T-helper 17 cell (primary cell): ENCODE measurements around the gene CYTH1. TPM values are rescaled to one million over a fixed set of nuclear protein-coding genes. Genes with fewer than 3 reads are reported as not detected.

Experiments
- ATAC-seq: fragments of 150-1000 bp; cut with Tn5 transposase; 2 replicates; pipeline ENCODE4 v1.10.0; 2021; ENCODE audit warnings: mild to moderate bottlenecking, moderate library complexity
- DNase-seq, 3 donors: peaks; one replicate each; pipeline versions ENCODE4 v3.0.0 to v3.0.0-alpha.2; 2020 to 2021
- H3K9me3 ChIP-seq: one replicate; pipeline ENCODE4 v1.7.0; 2013; ENCODE audit warnings: low read length, mild to moderate bottlenecking; ENCODE audit not compliant: control insufficient read depth, poor library complexity, severe bottlenecking
- H3K27ac Mint-ChIP-seq: one replicate; pipeline ENCODE4 v1.8.0; 2022; ENCODE audit warnings: mild to moderate bottlenecking, moderate library complexity, mixed read lengths
- H3K27me3 Mint-ChIP-seq: one replicate; pipeline ENCODE4 v1.8.0; 2022; ENCODE audit warnings: mixed read lengths
- H3K36me3 Mint-ChIP-seq: one replicate; pipeline ENCODE4 v1.8.0; 2022; ENCODE audit warnings: low read depth, mixed read lengths
- H3K4me1 Mint-ChIP-seq: one replicate; pipeline ENCODE4 v1.8.0; 2022; ENCODE audit warnings: mild to moderate bottlenecking, mixed read lengths
- H3K4me3 Mint-ChIP-seq: one replicate; pipeline ENCODE4 v1.8.0; 2022; ENCODE audit warnings: mild to moderate bottlenecking, moderate library complexity, mixed read lengths
- total RNA-seq, 4 donors: library from RNA in 2 of 4; stranded (reverse) in 2 of 4; gene quantifications; one replicate each; pipeline ENCODE4 v1.2.3 and lab custom pipeline; 2022 to 2026

The CYTH1 gene
- total RNA-seq, 2 donors from 2014 or later: 462 to 497 TPM

DNA sequence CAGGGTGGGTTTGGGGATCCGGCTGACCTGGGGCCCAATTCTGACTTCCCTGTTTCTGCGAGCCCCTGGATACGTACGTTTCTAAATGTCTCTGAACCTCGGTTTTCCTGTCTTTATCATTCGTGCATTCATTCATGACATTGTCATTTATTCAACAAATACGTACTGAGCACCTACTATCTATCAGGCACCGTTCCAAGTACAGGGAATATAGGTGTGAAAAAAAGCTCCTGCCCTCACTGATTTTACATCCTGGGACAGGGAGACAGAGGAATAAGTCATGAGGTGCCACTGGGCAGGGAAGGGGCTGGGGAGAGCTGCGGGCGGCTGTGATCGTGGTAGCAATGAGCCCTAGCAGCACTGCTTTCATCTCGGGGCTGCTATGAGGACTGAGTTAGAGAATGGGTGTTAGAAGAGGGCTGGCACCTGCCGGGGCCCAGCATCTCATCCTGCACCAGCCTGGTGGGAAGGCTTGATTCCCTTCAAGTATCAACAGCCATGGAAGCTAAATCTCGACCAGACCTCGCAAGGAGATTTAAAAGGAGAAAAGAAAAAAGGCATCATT is 116.6 kb downstream of the CYTH1 start:
- Mint-ChIP-seq H3K4me1 (peaks cover 45% of the 10 kb centered on the region), H3K4me3 (peak overlapping the region; percentile 81), H3K36me3 (peaks cover 2% of the 10 kb centered on the region), H3K27me3 (no peaks in the 10 kb centered on the region), H3K27ac (peak overlapping the region; percentile 95)
- H3K9me3 ChIP-seq: no peaks in the 10 kb centered on the region
- DNase-seq (no peak), ATAC-seq (peak; percentile 52)

DNA sequence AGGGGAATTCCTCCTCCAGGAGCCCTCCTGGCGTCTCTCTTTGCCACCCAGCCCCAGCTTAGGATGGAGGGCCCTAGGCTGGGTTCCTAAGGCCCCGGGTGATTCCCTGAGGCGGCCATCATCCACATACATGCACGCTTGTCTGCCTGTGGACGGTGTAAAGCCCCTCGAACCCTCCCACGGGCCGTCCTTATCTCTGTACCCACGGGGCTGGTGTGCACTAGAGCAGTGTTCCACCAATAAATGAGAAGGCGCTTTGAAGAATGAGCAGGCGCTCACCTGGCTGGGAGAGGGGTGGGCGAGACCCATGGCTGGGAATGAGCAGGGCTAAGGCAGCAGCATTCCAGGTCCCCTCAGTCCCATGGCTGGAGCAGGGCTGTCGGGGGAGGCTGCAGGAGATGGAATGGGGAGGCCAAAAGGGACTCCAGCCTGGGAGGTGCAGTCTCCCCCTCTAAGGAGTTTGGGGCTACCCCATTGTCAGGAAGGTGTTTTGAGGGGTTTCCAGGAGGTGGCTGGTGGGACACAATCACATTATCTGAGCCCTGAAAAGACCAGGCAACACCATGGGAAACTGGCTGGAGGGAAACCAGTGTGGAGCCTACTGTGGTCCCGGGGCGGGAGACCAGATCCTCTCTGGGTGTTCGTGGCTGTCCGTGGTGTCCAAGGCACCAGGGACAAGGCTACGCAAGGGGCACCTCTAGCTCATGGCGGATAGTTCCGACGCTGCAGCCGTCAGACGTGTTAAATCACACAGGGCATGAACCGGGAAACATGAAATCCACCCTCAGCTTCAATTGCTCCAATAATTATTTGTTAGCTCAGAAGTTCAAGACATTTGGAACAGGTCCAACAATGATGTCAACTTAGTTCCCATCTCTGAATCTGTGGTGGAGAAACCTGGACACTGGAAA is 117.3 kb downstream of the CYTH1 start:
- Mint-ChIP-seq H3K27ac (peak overlapping the region; percentile 95), H3K4me3 (peak overlapping the region; percentile 39), H3K27me3 (no peaks in the 10 kb centered on the region), H3K36me3 (peaks cover 2% of the 10 kb centered on the region), H3K4me1 (peaks cover 41% of the 10 kb centered on the region)
- DNase-seq: no peak
- no peaks in the 10 kb centered on the region for H3K9me3 ChIP-seq
- ATAC-seq: no peak

DNA sequence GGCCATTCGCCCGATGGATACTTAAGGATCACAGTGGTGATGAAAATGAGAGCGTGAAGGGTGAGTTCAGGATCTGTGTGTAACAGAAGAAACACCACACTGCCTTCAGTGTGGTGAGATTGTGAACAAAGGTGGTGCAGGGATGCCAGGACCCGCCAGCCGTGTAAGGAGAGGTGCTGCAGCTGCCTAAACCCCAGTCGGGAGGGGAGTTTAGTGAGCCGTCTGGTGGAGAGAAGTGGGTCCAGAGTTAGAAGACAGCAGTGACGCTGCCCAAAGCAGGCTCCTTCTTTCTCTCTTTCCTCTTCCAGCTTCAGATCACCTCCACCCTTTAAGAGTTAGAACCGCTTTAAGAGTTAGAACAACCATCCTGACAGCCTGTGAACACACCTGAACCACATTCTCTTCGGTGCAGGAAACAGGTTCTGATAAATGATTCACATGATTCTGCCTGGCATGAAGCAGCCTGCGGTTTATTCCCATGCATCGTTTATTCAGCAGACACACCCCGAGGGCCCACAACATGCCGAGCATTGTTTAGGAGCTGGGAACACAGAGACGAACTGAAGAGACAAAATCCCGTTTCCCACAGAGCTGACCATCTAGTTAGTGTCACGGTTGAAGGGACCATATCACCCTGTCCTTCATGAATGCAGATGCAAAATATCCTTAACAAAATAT is 120.8 kb downstream of the CYTH1 start:
- no peak overlapping the region for H3K27ac Mint-ChIP-seq
- no peaks in the 10 kb centered on the region for H3K27me3 Mint-ChIP-seq
- ATAC-seq: no peak
- no peak overlapping the region for H3K4me3 Mint-ChIP-seq
- no peaks in the 10 kb centered on the region for H3K9me3 ChIP-seq
- no peak for DNase-seq
- H3K36me3 Mint-ChIP-seq: no peaks in the 10 kb centered on the region
- peaks cover 13% of the 10 kb centered on the region for H3K4me1 Mint-ChIP-seq

DNA sequence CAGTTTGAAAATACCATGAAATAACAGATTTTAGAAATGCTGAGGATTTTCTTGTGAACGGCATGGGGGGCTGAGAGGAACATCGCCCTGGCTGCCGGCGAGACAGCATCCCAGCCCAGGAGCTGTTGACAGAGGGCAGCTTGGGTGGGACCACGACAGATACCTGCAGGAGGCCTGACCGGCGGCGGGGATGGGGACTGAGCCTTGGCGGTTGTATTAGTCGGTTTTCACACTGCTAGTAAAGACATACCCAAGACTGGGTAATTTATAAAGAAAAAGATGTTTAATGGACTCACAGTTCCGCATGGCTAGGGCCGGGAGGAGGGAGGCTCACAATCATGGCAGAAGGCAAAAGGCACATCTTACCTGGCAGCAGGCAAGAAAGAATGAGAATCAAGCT is 122.5 kb downstream of the CYTH1 start:
- Mint-ChIP-seq H3K27ac (no peak overlapping the region), H3K27me3 (no peaks in the 10 kb centered on the region), H3K36me3 (no peaks in the 10 kb centered on the region), H3K4me1 (peaks cover 1% of the 10 kb centered on the region), H3K4me3 (no peak overlapping the region)
- H3K9me3 ChIP-seq: no peaks in the 10 kb centered on the region
- ATAC-seq (no peak), DNase-seq (no peak)

DNA sequence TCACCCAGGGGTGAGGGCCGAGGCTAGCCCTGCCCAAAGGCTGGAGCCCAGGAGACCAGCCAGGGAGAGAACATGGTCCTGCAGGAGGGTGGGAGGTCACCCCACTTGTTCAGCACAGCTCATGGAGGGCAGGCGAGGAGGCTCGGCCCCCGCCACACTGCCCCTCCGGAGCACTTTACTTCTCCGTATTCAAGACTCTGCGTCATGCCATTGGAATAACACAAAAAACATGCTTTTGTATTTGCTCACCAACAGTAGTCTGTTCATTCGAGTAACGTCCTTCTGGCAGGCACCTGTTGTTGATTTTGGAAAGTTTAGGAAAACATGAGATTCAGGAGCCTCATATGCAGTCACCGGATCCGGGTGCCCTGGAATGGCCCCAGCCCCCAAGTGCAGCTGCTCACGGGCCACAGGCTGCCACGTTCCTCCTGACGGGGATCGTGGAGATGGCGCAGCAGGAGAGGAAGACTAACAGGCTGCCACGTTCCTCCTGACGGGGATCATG is 123.7 kb downstream of the CYTH1 start:
- ATAC-seq: no peak
- Mint-ChIP-seq H3K4me1 (peaks cover 5% of the 10 kb centered on the region), H3K27ac (peak overlapping the region; percentile 11), H3K36me3 (peaks cover 3% of the 10 kb centered on the region), H3K27me3 (peaks cover 9% of the 10 kb centered on the region), H3K4me3 (no peak overlapping the region)
- no peaks in the 10 kb centered on the region for H3K9me3 ChIP-seq
- DNase-seq: no peak

DNA sequence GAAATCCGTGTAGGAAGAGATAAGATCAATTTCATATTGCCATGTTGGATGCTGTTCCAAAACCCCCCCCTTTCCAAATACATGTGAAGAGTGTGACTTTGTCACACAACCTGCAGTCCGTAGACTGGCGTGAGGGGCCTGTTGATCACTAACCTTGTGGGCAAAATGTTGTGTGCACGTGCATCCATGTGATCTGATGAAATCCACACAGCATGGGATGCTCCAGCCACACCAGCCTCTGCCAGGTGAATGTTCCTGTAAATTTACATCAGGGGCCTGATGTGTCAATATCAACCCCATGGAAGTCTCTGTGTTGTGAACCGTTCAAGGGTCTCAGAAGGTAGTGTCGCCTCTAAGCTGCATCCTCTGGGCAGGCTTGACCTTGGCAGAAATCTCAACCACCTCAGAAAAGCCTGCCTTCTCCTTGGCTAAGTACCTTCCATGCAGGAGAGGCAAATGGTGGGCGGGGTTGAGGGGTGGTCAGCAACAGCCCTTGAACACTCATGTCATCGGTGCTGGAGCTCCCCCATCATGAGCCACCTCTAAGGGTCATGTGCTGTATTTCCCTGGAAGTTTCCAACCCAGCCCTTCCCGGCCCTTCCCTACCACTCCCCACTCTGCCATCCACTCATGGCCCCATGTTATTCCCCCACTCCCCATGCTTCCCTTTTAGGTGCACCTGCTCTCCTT is 126.7 kb downstream of the CYTH1 start:
- H3K27ac Mint-ChIP-seq: no peak overlapping the region

DNA sequence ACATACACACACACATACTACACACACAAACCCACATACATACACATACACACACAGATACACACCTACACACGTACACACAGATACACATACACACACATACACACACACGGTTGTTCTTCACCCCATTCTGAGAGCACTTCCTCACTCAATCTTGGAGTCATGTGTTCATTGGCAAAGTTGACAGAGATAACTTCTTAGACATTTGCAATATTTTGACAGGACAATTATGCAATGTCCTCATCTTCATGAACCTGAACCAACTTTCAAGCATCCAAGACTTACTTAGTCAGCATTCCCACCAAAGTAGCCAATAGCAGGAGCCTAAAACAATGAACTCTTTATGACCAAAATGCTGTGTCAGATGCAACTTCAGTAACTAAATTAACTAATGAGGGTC is 127.7 kb downstream of the CYTH1 start:
- Mint-ChIP-seq H3K4me1 (peaks cover 5% of the 10 kb centered on the region), H3K36me3 (peaks cover 4% of the 10 kb centered on the region), H3K27me3 (peaks cover 9% of the 10 kb centered on the region), H3K4me3 (peak overlapping the region; percentile 50), H3K27ac (no peak overlapping the region)
- no peak for DNase-seq
- no peaks in the 10 kb centered on the region for H3K9me3 ChIP-seq
- no peak for ATAC-seq

More for the DNA sequence above, 126.7 kb downstream of the CYTH1 start:
- ATAC-seq: no peak
- peaks cover 9% of the 10 kb centered on the region for H3K27me3 Mint-ChIP-seq
- H3K4me3 Mint-ChIP-seq: no peak overlapping the region
- peaks cover 5% of the 10 kb centered on the region for H3K4me1 Mint-ChIP-seq
- peaks cover 4% of the 10 kb centered on the region for H3K36me3 Mint-ChIP-seq
- DNase-seq: no peak
- no peaks in the 10 kb centered on the region for H3K9me3 ChIP-seq

DNA sequence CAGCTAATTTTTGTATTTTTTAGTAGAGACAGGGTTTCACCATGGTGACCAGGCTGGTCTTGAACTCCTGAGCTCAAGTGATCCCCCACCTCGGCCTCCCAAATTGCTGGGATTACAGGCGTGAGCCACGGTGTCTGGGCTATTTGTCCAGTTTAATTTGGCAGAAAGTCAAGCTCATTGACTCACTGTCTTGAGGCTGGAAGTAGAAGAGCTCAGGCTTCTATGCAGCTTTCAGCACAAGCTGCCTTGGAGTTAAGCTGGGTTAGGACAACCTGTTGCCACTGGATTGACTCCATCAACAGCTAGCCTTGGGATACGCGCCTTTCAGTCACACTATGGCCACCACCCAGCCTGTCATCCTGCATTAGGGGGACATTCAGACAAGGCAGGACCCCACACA is 128.7 kb downstream of the CYTH1 start:
- H3K9me3 ChIP-seq: no peaks in the 10 kb centered on the region
- ATAC-seq: no peak
- H3K4me1 Mint-ChIP-seq: peaks cover 5% of the 10 kb centered on the region
- H3K27ac Mint-ChIP-seq: no peak overlapping the region
- DNase-seq: no peak
- H3K4me3 Mint-ChIP-seq: no peak overlapping the region
- H3K27me3 Mint-ChIP-seq: peaks cover 9% of the 10 kb centered on the region
- peaks cover 4% of the 10 kb centered on the region for H3K36me3 Mint-ChIP-seq

DNA sequence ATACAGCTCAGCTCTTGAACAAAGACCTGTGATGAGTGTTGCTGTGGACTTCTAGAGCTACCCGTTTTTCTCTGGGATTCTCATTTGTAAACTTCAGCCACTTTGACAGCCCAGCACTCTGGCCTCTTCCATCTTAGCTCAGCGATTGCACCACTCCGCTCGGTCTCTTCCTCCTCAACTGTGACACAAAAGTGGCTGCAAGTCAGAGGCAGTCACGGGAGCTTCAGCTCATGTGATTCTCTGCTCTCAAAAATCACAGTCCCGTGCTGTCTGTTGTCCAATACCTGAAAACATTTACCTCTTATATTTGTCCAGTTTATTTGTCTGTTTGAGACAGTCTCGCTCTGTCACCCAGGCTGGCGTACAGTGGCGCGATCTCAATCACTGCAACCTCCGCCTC is 129.2 kb downstream of the CYTH1 start:
- H3K4me1 Mint-ChIP-seq: peaks cover 5% of the 10 kb centered on the region
- H3K9me3 ChIP-seq: no peaks in the 10 kb centered on the region
- peaks cover 9% of the 10 kb centered on the region for H3K27me3 Mint-ChIP-seq
- no peak overlapping the region for H3K4me3 Mint-ChIP-seq
- H3K36me3 Mint-ChIP-seq: peaks cover 4% of the 10 kb centered on the region
- no peak for ATAC-seq
- DNase-seq: no peak
- no peak overlapping the region for H3K27ac Mint-ChIP-seq

DNA sequence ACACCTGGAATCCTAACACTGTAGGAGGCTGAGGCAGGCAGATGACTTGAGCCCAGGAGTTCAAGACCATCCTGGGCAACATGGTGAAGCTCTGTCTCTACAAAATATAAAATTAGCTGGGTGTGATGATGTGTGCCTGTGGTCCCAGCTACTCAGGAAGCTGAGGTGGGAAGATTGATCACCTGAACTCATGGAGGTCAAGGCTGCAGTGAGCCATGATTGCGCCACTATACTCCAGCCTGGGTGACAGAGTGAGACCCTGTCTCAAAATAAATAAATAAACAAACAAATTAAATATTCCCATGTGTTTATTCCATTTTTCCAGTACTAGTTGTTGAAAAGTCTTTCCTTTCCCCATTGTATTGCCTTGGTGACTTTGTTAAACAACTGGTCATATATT is 130.0 kb downstream of the CYTH1 start:
- no peak overlapping the region for H3K27ac Mint-ChIP-seq
- H3K4me3 Mint-ChIP-seq: no peak overlapping the region
- no peak for DNase-seq
- peaks cover 4% of the 10 kb centered on the region for H3K36me3 Mint-ChIP-seq
- ATAC-seq: no peak
- peaks cover 5% of the 10 kb centered on the region for H3K4me1 Mint-ChIP-seq
- no peaks in the 10 kb centered on the region for H3K9me3 ChIP-seq
- peaks cover 9% of the 10 kb centered on the region for H3K27me3 Mint-ChIP-seq

DNA sequence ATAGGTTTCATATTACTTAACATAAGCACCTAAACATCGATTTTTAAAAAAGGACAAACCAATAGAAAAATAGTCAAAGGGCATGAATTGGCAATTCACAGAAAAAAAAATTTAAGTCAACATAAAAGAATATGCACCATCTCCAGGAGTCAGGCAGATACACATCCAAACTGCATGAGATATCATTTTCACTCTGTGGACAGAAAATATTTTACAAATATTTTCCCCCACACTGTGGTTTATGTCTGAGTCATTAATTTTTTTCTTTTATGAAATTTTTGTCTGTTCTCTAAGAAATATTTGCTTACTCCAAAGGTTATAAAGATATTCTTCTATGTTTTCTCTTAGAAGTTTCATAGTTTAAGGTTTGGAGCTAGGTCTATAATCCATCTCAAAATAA is 130.5 kb downstream of the CYTH1 start:
- no peaks in the 10 kb centered on the region for H3K9me3 ChIP-seq
- peaks cover 4% of the 10 kb centered on the region for H3K36me3 Mint-ChIP-seq
- H3K27me3 Mint-ChIP-seq: peaks cover 9% of the 10 kb centered on the region
- peaks cover 5% of the 10 kb centered on the region for H3K4me1 Mint-ChIP-seq
- no peak for ATAC-seq
- H3K27ac Mint-ChIP-seq: no peak overlapping the region
- H3K4me3 Mint-ChIP-seq: no peak overlapping the region
- no peak for DNase-seq

DNA sequence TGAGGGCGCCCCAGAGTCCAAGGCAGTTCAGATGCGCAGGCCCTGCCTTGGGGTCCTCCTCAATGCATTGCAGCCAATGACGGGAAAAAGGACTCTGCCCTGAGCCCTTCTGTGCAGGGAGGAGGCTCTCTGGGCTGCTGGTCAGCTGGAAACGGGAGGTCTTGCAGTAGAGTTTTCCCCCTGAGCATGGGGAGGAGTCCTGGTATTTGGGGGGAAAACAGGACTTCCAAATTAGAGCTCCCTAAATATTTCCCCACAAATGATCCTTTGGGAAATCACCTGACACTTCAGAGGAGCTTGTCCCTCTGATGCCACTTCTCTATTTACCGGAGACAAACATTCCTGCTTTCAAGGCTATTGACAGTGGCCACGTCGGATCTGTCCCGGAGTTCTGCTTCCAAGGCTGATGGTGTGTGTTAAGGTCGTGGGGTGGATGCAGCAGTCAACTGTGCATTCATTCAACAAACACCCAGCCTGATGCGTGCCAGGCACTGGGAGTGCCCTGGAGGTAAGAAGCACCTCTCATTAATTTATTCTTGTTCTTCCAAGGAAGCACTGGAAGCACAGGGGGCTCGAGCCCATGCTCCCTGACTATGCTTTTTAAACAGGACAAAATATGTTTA is 131.9 kb downstream of the CYTH1 start:
- no peak for ATAC-seq
- no peaks in the 10 kb centered on the region for H3K9me3 ChIP-seq
- no peak overlapping the region for H3K27ac Mint-ChIP-seq

More for the DNA sequence above, 131.9 kb downstream of the CYTH1 start:
- peaks cover 14% of the 10 kb centered on the region for H3K4me1 Mint-ChIP-seq
- peaks cover 4% of the 10 kb centered on the region for H3K36me3 Mint-ChIP-seq
- H3K4me3 Mint-ChIP-seq: no peak overlapping the region
- peaks cover 9% of the 10 kb centered on the region for H3K27me3 Mint-ChIP-seq
- no peak for DNase-seq
